A673 (cell line): ENCODE results near the gene KCNK15.
A peak's percentile ranks its signal among the peaks of the same experiment; 100 is the strongest.

ENCODE experiments used
- EZH2 ChIP-seq: fragments of 200-600 bp; sonication (generic); IDR thresholded peaks from 2 replicates; pipeline ENCODE4 v1.6.1; 2017; ENCODE audit warnings: borderline replicate concordance, low read depth, mild to moderate bottlenecking, mixed read lengths, antibody characterized with exemption, low read length; ENCODE audit not compliant: poor library complexity, severe bottlenecking
- TF ChIP-seq, protein P1 (sequence below): fragments of 300-800, 200-600 bp; sonication (generic); conservative IDR thresholded peaks from 2 replicates; pipeline ENCODE4 v1.5.1; 2017; ENCODE audit warnings: low read depth, mild to moderate bottlenecking, antibody characterized with exemption, low read length, moderate library complexity, mixed read lengths

DNA sequence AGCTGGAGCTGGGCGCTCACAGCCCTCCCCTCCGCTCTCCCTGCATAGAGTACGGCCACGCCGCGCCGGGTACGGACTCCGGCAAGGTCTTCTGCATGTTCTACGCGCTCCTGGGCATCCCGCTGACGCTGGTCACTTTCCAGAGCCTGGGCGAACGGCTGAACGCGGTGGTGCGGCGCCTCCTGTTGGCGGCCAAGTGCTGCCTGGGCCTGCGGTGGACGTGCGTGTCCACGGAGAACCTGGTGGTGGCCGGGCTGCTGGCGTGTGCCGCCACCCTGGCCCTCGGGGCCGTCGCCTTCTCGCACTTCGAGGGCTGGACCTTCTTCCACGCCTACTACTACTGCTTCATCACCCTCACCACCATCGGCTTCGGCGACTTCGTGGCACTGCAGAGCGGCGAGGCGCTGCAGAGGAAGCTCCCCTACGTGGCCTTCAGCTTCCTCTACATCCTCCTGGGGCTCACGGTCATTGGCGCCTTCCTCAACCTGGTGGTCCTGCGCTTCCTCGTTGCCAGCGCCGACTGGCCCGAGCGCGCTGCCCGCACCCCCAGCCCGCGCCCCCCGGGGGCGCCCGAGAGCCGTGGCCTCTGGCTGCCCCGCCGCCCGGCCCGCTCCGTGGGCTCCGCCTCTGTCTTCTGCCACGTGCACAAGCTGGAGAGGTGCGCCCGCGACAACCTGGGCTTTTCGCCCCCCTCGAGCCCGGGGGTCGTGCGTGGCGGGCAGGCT, 4.6 kb downstream of the KCNK15 start:
- TF ChIP-seq, protein P1, sequence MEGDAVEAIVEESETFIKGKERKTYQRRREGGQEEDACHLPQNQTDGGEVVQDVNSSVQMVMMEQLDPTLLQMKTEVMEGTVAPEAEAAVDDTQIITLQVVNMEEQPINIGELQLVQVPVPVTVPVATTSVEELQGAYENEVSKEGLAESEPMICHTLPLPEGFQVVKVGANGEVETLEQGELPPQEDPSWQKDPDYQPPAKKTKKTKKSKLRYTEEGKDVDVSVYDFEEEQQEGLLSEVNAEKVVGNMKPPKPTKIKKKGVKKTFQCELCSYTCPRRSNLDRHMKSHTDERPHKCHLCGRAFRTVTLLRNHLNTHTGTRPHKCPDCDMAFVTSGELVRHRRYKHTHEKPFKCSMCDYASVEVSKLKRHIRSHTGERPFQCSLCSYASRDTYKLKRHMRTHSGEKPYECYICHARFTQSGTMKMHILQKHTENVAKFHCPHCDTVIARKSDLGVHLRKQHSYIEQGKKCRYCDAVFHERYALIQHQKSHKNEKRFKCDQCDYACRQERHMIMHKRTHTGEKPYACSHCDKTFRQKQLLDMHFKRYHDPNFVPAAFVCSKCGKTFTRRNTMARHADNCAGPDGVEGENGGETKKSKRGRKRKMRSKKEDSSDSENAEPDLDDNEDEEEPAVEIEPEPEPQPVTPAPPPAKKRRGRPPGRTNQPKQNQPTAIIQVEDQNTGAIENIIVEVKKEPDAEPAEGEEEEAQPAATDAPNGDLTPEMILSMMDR, result peak; percentile 41; the same call in 1 of the 2 replicates
- no peak for TF ChIP-seq EZH2
